AG04450 (cell line): ENCODE data around the gene COL20A1. TPM values are rescaled to one million over a fixed set of nuclear protein-coding genes. Genes with fewer than 3 reads are reported as not detected.
A peak's percentile ranks its signal among the peaks of the same experiment; 100 is the strongest.

Experiments
- CTCF ChIA-PET: fragments of 300-600, 350-600 bp; formaldehyde crosslinking; extraction: SDS; loops from one replicate; lab custom pipeline; 2022; ENCODE audit warnings: antibody characterized with exemption, inconsistent platforms; lab: Charles Lee
- POLR2A ChIA-PET: fragments of 350-600 bp; formaldehyde crosslinking; extraction: SDS; loops from one replicate; lab custom pipeline; 2021; ENCODE audit warnings: antibody characterized with exemption, inconsistent platforms; lab: Yijun Ruan, JAX
- DNase-seq: peaks from one replicate; pipeline ENCODE4 v3.0.0-alpha.2; 2011; ENCODE audit warnings: low read depth, low spot score
- H3K27ac ChIP-seq: one replicate; pipeline ENCODE4 v1.5.1; 2012; ENCODE audit warnings: low read depth, low read length, control low read depth
- H3K27me3 ChIP-seq: one replicate; pipeline ENCODE4 v1.6.0; 2012; ENCODE audit warnings: low read length; ENCODE audit not compliant: control insufficient read depth, insufficient read depth
- H3K4me3 ChIP-seq: 2 replicates; pipeline ENCODE4 v1.5.1; 2011; ENCODE audit warnings: mild to moderate bottlenecking, low read depth, low read length, control low read depth
- H3K9me3 ChIP-seq: 2 replicates; pipeline ENCODE4 v1.5.1; 2012; ENCODE audit warnings: low read length; ENCODE audit not compliant: control insufficient read depth, insufficient read depth
- polyA plus RNA-seq: library from polyadenylated mRNA; depleted of rRNA; stranded (reverse); fragments of >200 nt; gene quantifications from 2 replicates; pipeline ENCODE4 v1.2.3, GENCODE V29; 2011
- TF ChIP-seq, protein P1 (sequence below): IDR thresholded peaks from 2 replicates; pipeline ENCODE4 v1.5.1; 2011; ENCODE audit warnings: low read depth, low read length, control low read depth, inconsistent platforms

COL20A1 gene
- polyA plus RNA-seq, 1 experiment, result not detected

DNA sequence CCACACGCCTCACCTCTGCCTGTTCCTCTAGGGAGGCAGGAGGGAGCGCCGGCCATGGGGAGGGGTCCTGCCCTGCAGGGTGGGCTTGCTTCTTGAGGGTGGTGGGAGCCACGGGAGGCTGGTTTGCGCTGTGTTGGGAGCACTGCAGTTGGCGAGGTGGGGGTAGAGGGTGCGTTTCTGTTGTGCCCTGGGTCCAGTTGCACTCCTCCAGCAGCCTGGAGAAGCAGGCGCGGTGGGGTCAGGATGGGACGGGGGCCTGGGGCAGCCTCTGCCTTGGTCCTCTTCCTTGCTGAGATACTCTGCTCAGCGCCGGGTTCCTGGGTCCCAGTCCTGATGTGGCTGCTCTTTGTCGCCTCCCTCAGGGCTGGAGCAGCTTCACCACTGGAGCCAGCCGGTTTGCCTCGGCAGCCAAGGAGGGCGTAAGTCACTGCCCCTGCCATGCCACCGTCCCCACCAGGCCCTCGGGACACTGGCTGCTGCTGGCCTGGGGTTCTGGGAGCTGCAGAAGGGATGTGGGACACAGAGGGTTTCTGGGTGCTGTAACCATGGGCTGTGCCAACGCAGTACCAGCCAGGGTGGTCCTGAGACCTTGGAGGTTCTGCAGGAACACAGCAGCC, 11.9 kb upstream of the COL20A1 start:
- no peaks in the 10 kb centered on the region for H3K27me3 ChIP-seq
- no peak overlapping the region for H3K27ac ChIP-seq
- H3K4me3 ChIP-seq, result no peak overlapping the region
- TF ChIP-seq, protein P1, sequence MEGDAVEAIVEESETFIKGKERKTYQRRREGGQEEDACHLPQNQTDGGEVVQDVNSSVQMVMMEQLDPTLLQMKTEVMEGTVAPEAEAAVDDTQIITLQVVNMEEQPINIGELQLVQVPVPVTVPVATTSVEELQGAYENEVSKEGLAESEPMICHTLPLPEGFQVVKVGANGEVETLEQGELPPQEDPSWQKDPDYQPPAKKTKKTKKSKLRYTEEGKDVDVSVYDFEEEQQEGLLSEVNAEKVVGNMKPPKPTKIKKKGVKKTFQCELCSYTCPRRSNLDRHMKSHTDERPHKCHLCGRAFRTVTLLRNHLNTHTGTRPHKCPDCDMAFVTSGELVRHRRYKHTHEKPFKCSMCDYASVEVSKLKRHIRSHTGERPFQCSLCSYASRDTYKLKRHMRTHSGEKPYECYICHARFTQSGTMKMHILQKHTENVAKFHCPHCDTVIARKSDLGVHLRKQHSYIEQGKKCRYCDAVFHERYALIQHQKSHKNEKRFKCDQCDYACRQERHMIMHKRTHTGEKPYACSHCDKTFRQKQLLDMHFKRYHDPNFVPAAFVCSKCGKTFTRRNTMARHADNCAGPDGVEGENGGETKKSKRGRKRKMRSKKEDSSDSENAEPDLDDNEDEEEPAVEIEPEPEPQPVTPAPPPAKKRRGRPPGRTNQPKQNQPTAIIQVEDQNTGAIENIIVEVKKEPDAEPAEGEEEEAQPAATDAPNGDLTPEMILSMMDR, result peak; percentile 41
- DNase-seq, result no peak
- ChIA-PET POLR2A (interaction anchor here (0.5 to 0.6 kb wide), 2 partner anchors 9 to 16 kb away, joined by 3 read pairs; no protein-coding TSS in a partner anchor), CTCF (interaction anchor here (2.5 kb wide), 1 partner anchor 57 kb away, joined by 22 read pairs; no protein-coding TSS in a partner anchor)
- H3K9me3 ChIP-seq, result no peaks in the 10 kb centered on the region

GRCh38 chr20:63281742-63282665, 11.0 kb upstream of the COL20A1 start:
- Histone ChIP-seq H3K27ac (no peak overlapping the region), H3K27me3 (no peaks in the 10 kb centered on the region), H3K4me3 (no peak overlapping the region), H3K9me3 (no peaks in the 10 kb centered on the region)
- TF ChIP-seq, protein P1, result no peak
- no peak for DNase-seq
- POLR2A ChIA-PET, result interaction anchor here (0.6 kb wide), 1 partner anchor 15 kb away, joined by 3 read pairs; no protein-coding TSS in a partner anchor
- CTCF ChIA-PET, result interaction anchor here (1.6 to 2.5 kb wide), 3 partner anchors 9 to 59 kb away, joined by 5 to 22 read pairs (median 7); no protein-coding TSS in a partner anchor

- ChIA-PET POLR2A (no interaction called here), CTCF (interaction anchor here (1.6 kb wide), 2 partner anchors 8 to 60 kb away, joined by 5 to 7 read pairs; no protein-coding TSS in a partner anchor)
- Histone ChIP-seq H3K4me3 (no peak overlapping the region), H3K9me3 (no peaks in the 10 kb centered on the region), H3K27ac (no peak overlapping the region), H3K27me3 (no peaks in the 10 kb centered on the region)
- TF ChIP-seq, protein P1, result no peak
- DNase-seq, result no peak
Observed at GRCh38 chr20:63282946-63283345, 10.0 kb upstream of the COL20A1 start.

- CTCF ChIA-PET, result interaction anchor here (1.6 kb wide), 2 partner anchors 7 to 60 kb away, joined by 5 to 7 read pairs; no protein-coding TSS in a partner anchor
- POLR2A ChIA-PET, result interaction anchor here (1.7 kb wide), 1 partner anchor 11 kb away, joined by 5 read pairs; the partner anchor contains the start of gene ARFGAP1
- TF ChIP-seq, protein P1, result no peak
Observed at GRCh38 chr20:63283397-63284082, 9.4 kb upstream of the COL20A1 start.

More at GRCh38 chr20:63283397-63284082, 9.4 kb upstream of the COL20A1 start:
- Histone ChIP-seq H3K27ac (no peak overlapping the region), H3K27me3 (no peaks in the 10 kb centered on the region), H3K4me3 (no peak overlapping the region), H3K9me3 (no peaks in the 10 kb centered on the region)
- no peak for DNase-seq
